ENCODE results near the gene SPRYD3.

SPRYD3 gene

GRCh38 chr12:53079226-53080117 lies at the start of gene SPRYD3:
Gene SPRYD3, minus strand, starts transcription at chr12:53079390. Its CDS starts 57 bp downstream, at chr12:53079333.
- H3K4me3 ChIP-seq (ENCODE audit: control insufficient read depth, low read depth, low read length), result peak within 1 kb of the TSS; percentile 66
- peak; percentile 94 for DNase-seq (ENCODE audit: low read depth)
- TF ChIP-seq CTCF (conservative IDR thresholded peaks at IDR 0.05; ENCODE audit: control insufficient read depth, insufficient read depth, low read depth, low read length), result no peak

- no peak for TF ChIP-seq CTCF (conservative IDR thresholded peaks at IDR 0.05; ENCODE audit: control insufficient read depth, insufficient read depth, low read depth, low read length)
- no peak for DNase-seq (ENCODE audit: low read depth)
- H3K4me3 ChIP-seq (ENCODE audit: control insufficient read depth, low read depth, low read length), result no peak overlapping the region
These were observed 48.0 kb upstream of the SPRYD3 start for GRCh38 chr12:53127169-53127568.

- DNase-seq (ENCODE audit: low read depth), result no peak
- no peak for TF ChIP-seq CTCF (conservative IDR thresholded peaks at IDR 0.05; ENCODE audit: control insufficient read depth, insufficient read depth, low read depth, low read length)
- H3K4me3 ChIP-seq (ENCODE audit: control insufficient read depth, low read depth, low read length), result no peak overlapping the region
These were observed 45.1 kb upstream of the SPRYD3 start for GRCh38 chr12:53124352-53124723.

- DNase-seq (ENCODE audit: low read depth), result peak; percentile 63
- no peak for TF ChIP-seq CTCF (conservative IDR thresholded peaks at IDR 0.05; ENCODE audit: control insufficient read depth, insufficient read depth, low read depth, low read length)
- no peak overlapping the region for H3K4me3 ChIP-seq (ENCODE audit: control insufficient read depth, low read depth, low read length)
These were observed 44.6 kb upstream of the SPRYD3 start for GRCh38 chr12:53123578-53124351.

- DNase-seq (ENCODE audit: low read depth), result peak; percentile 38
- H3K4me3 ChIP-seq (ENCODE audit: control insufficient read depth, low read depth, low read length), result no peak overlapping the region
- no peak for TF ChIP-seq CTCF (conservative IDR thresholded peaks at IDR 0.05; ENCODE audit: control insufficient read depth, insufficient read depth, low read depth, low read length)
These were observed 43.8 kb upstream of the SPRYD3 start for GRCh38 chr12:53122961-53123468.

GRCh38 chr12:53120685-53121525 lies 41.7 kb upstream of the SPRYD3 start:
- no peak for TF ChIP-seq CTCF (conservative IDR thresholded peaks at IDR 0.05; ENCODE audit: control insufficient read depth, insufficient read depth, low read depth, low read length)
- DNase-seq (ENCODE audit: low read depth), result no peak
- no peak overlapping the region for H3K4me3 ChIP-seq (ENCODE audit: control insufficient read depth, low read depth, low read length)

All from fibroblast of mammary gland (primary cell).